ENCODE results near the gene FAM111B. TPM values are rescaled to one million over a fixed set of nuclear protein-coding genes. Genes with fewer than 3 reads are reported as not detected.

Gene FAM111B
- total and polyA plus RNA-seq, 7 experiments from 2014 or later, result 0.11 to 79.8 (median 0.42) TPM; not detected in 3

GRCh38 chr11:59141191-59141590 is 34.2 kb downstream of the FAM111B start:
- no peak for DNase-seq
- ATAC-seq, result no peak
- Histone ChIP-seq H3K4me1 (ENCODE audit: control insufficient read depth in 2 of 2, insufficient read depth in 2 of 2, low read length in 2 of 2) (peaks cover 19 to 24% of the 10 kb centered on the region in 2 donors), H3K27ac (ENCODE audit: low read depth, low read length) (no peak overlapping the region), H3K9me3 (ENCODE audit: control insufficient read depth in 2 of 3, low read length in 3 of 3) (no peaks in the 10 kb centered on the region), H3K36me3 (ENCODE audit: control insufficient read depth in 2 of 3, insufficient read depth in 3 of 3, low read length in 3 of 3) (peaks cover 0 to 12% (median 0%) of the 10 kb centered on the region in 3 experiments), H3K4me3 (ENCODE audit: low read length) (no peak overlapping the region), H3K27me3 (ENCODE audit: control insufficient read depth in 2 of 2, insufficient read depth in 2 of 2, low read length in 2 of 2) (no peaks in the 10 kb centered on the region)
- POLR2A ChIA-PET, result no interaction called here
- intact Hi-C loops (cut with micrococcal nuclease), result loop anchor here (5.0 to 10.0 kb wide), 6 partner anchors 614 to 1816 kb away; partner anchors contain the start of genes MRPL16 (in 1 of the 2), STX3 (in 1 of the 2), TIMM10 (in 1 of the 2) and TNKS1BP1 (in 1 of the 2)
- Mint-ChIP-seq H3K27ac (peak overlapping the region in 7 of 9 donors; percentile 13 to 99 (median 93)), H3K9me3 (no peaks in the 10 kb centered on the region), H3K4me1 (peaks cover 37 to 60% (median 49%) of the 10 kb centered on the region in 7 donors), H3K36me3 (peaks cover 0 to 20% (median 4%) of the 10 kb centered on the region in 5 donors), H3K4me3 (peak overlapping the region in 9 of 10 donors; percentile 16 to 100 (median 97)), H3K27me3 (no peaks in the 10 kb centered on the region)
- CTCF ChIA-PET, result interaction anchor here (1.6 to 3.6 kb wide), 3 partner anchors 17 to 83 kb away, joined by 5 to 25 read pairs (median 7); partner anchors contain the start of gene DTX4

- peaks cover 19 to 24% of the 10 kb centered on the region in 2 donors for H3K4me1 ChIP-seq (ENCODE audit: control insufficient read depth in 2 of 2, insufficient read depth in 2 of 2, low read length in 2 of 2)
- Mint-ChIP-seq H3K27me3 (no peaks in the 10 kb centered on the region), H3K36me3 (peaks cover 0 to 21% (median 4%) of the 10 kb centered on the region in 5 donors), H3K4me1 (peaks cover 42 to 62% (median 49%) of the 10 kb centered on the region in 7 donors), H3K9me3 (no peaks in the 10 kb centered on the region), H3K27ac (peak overlapping the region; percentile 93 to 99 (median 97)), H3K4me3 (peak overlapping the region; percentile 95 to 100 (median 98))
- H3K9me3 ChIP-seq (ENCODE audit: control insufficient read depth in 2 of 3, low read length in 3 of 3), result no peaks in the 10 kb centered on the region
- CTCF ChIA-PET, result interaction anchor here (3.1 to 3.6 kb wide), 2 partner anchors 16 to 30 kb away, joined by 7 to 25 read pairs; partner anchors contain the start of gene DTX4
- H3K4me3 ChIP-seq (ENCODE audit: low read length), result peak overlapping the region; percentile 97
- ATAC-seq (peak; percentile 1), DNase-seq (peak in 1 of 9 donors; percentile 1)
- POLR2A ChIA-PET, result interaction anchor here (0.8 to 1.4 kb wide), 4 partner anchors 9 to 566 kb away, joined by 3 to 8 read pairs (median 4); partner anchors contain the start of gene LPXN
- peak overlapping the region; percentile 81 for H3K27ac ChIP-seq (ENCODE audit: low read depth, low read length)
- H3K36me3 ChIP-seq (ENCODE audit: control insufficient read depth in 2 of 3, insufficient read depth in 3 of 3, low read length in 3 of 3), result peaks cover 0 to 12% (median 0%) of the 10 kb centered on the region in 3 experiments
- intact Hi-C loops (cut with micrococcal nuclease), result loop anchor here (1.0 to 10.0 kb wide), 16 partner anchors 16 to 1817 kb away; partner anchors contain the start of genes CLP1 (in 1 of the 2), MED19 (in 1 of the 2), MRPL16 (in 1 of the 2) and OSBP (in 1 of the 2)
- no peaks in the 10 kb centered on the region for H3K27me3 ChIP-seq (ENCODE audit: control insufficient read depth in 2 of 2, insufficient read depth in 2 of 2, low read length in 2 of 2)
Measured at GRCh38 chr11:59141673-59142460, 34.8 kb downstream of the FAM111B start.

- Histone ChIP-seq H3K4me3 (ENCODE audit: low read length) (peak within 1 kb of the TSS; percentile 97), H3K27me3 (ENCODE audit: control insufficient read depth in 2 of 2, insufficient read depth in 2 of 2, low read length in 2 of 2) (no peaks in the 10 kb centered on the region), H3K27ac (ENCODE audit: low read depth, low read length) (peak within 1 kb of the TSS; percentile 81), H3K36me3 (ENCODE audit: control insufficient read depth in 2 of 3, insufficient read depth in 3 of 3, low read length in 3 of 3) (peaks cover 0 to 8% (median 0%) of the 10 kb centered on the region in 3 experiments), H3K4me1 (ENCODE audit: control insufficient read depth in 2 of 2, insufficient read depth in 2 of 2, low read length in 2 of 2) (peaks cover 19 to 24% of the 10 kb centered on the region in 2 donors), H3K9me3 (ENCODE audit: control insufficient read depth in 2 of 3, low read length in 3 of 3) (no peaks in the 10 kb centered on the region)
- H3K4me3 Mint-ChIP-seq, result peak within 1 kb of the TSS; percentile 95 to 100 (median 98)
- no peaks in the 10 kb centered on the region for H3K27me3 Mint-ChIP-seq
- H3K9me3 Mint-ChIP-seq, result no peaks in the 10 kb centered on the region
- peaks cover 4 to 22% (median 5%) of the 10 kb centered on the region in 5 donors for H3K36me3 Mint-ChIP-seq
- ChIA-PET POLR2A (interaction anchor here (0.6 to 2.0 kb wide), 6 partner anchors 8 to 567 kb away, joined by 3 to 10 read pairs (median 4); partner anchors contain the start of gene LPXN), CTCF (interaction anchor here (3.1 to 3.6 kb wide), 2 partner anchors 16 to 29 kb away, joined by 7 to 25 read pairs; partner anchors contain the start of gene DTX4)
- H3K27ac Mint-ChIP-seq, result peak within 1 kb of the TSS; percentile 93 to 99 (median 97)
- intact Hi-C loops (cut with micrococcal nuclease), result loop anchor here (1.0 to 10.0 kb wide), 19 partner anchors 15 to 1818 kb away; partner anchors contain the start of genes CLP1 (in 1 of the 2), MED19 (in 1 of the 2), MRPL16 (in 1 of the 2) and OSBP (in 1 of the 2)
- ATAC-seq (peak; percentile 91), DNase-seq (peak; percentile 68 to 91 (median 89))
- peaks cover 42 to 70% (median 53%) of the 10 kb centered on the region in 7 donors for H3K4me1 Mint-ChIP-seq
Measured at GRCh38 chr11:59142530-59143507, 35.8 kb downstream of the FAM111B start, which contains the start of gene FAM111A. Gene FAM111A (plus strand): TSS chr11:59142856. CDS start chr11:59148873, 6,017 bp downstream.

- Mint-ChIP-seq H3K27me3 (no peaks in the 10 kb centered on the region), H3K4me3 (peak overlapping the region; percentile 95 to 100 (median 98)), H3K4me1 (peaks cover 46 to 76% (median 54%) of the 10 kb centered on the region in 7 donors), H3K9me3 (no peaks in the 10 kb centered on the region), H3K36me3 (peaks cover 0 to 20% (median 8%) of the 10 kb centered on the region in 5 donors), H3K27ac (peak overlapping the region; percentile 93 to 99 (median 97))
- Histone ChIP-seq H3K27ac (ENCODE audit: low read depth, low read length) (peak overlapping the region; percentile 81), H3K4me1 (ENCODE audit: control insufficient read depth in 2 of 2, insufficient read depth in 2 of 2, low read length in 2 of 2) (peaks cover 19 to 24% of the 10 kb centered on the region in 2 donors), H3K27me3 (ENCODE audit: control insufficient read depth in 2 of 2, insufficient read depth in 2 of 2, low read length in 2 of 2) (no peaks in the 10 kb centered on the region), H3K9me3 (ENCODE audit: control insufficient read depth in 2 of 3, low read length in 3 of 3) (no peaks in the 10 kb centered on the region), H3K36me3 (ENCODE audit: control insufficient read depth in 2 of 3, insufficient read depth in 3 of 3, low read length in 3 of 3) (peaks cover 0 to 9% (median 3%) of the 10 kb centered on the region in 3 experiments), H3K4me3 (ENCODE audit: low read length) (peak overlapping the region; percentile 97)
- intact Hi-C loops (cut with micrococcal nuclease), result loop anchor here (1.0 to 10.0 kb wide), 12 partner anchors 8 to 1819 kb away; partner anchors contain the start of genes FAM111B (in 1 of the 2), MRPL16 (in 1 of the 2), PATL1 (in 1 of the 2) and STX3 (in 1 of the 2)
- ChIA-PET POLR2A (interaction anchor here (1.0 to 2.0 kb wide), 5 partner anchors 8 to 472 kb away, joined by 3 to 10 read pairs (median 3); no protein-coding TSS in a partner anchor), CTCF (interaction anchor here (0.6 to 2.0 kb wide), 3 partner anchors 14 to 1611 kb away, joined by 3 to 15 read pairs (median 4); no protein-coding TSS in a partner anchor)
- DNase-seq, result no peak
- no peak for ATAC-seq
Measured at GRCh38 chr11:59144096-59144495, 37.1 kb downstream of the FAM111B start.

GRCh38 chr11:59144579-59145345 is 37.7 kb downstream of the FAM111B start:
- Mint-ChIP-seq H3K4me3 (peak overlapping the region; percentile 95 to 100 (median 98)), H3K9me3 (no peaks in the 10 kb centered on the region), H3K27me3 (no peaks in the 10 kb centered on the region), H3K36me3 (peaks cover 0 to 22% (median 12%) of the 10 kb centered on the region in 5 donors), H3K4me1 (peaks cover 46 to 78% (median 54%) of the 10 kb centered on the region in 7 donors), H3K27ac (peak overlapping the region; percentile 93 to 99 (median 97))
- Histone ChIP-seq H3K4me1 (ENCODE audit: control insufficient read depth in 2 of 2, insufficient read depth in 2 of 2, low read length in 2 of 2) (peaks cover 19 to 24% of the 10 kb centered on the region in 2 donors), H3K36me3 (ENCODE audit: control insufficient read depth in 2 of 3, insufficient read depth in 3 of 3, low read length in 3 of 3) (peaks cover 0 to 11% (median 4%) of the 10 kb centered on the region in 3 experiments), H3K9me3 (ENCODE audit: control insufficient read depth in 2 of 3, low read length in 3 of 3) (no peaks in the 10 kb centered on the region), H3K27ac (ENCODE audit: low read depth, low read length) (peak overlapping the region; percentile 81), H3K4me3 (ENCODE audit: low read length) (peak overlapping the region; percentile 97), H3K27me3 (ENCODE audit: control insufficient read depth in 2 of 2, insufficient read depth in 2 of 2, low read length in 2 of 2) (no peaks in the 10 kb centered on the region)
- peak; percentile 63 for ATAC-seq
- POLR2A ChIA-PET, result interaction anchor here (1.0 to 2.0 kb wide), 5 partner anchors 9 to 471 kb away, joined by 3 to 10 read pairs (median 3); no protein-coding TSS in a partner anchor
- peak; percentile 34 to 85 (median 78) for DNase-seq
- intact Hi-C loops (cut with micrococcal nuclease), result loop anchor here (1.0 to 10.0 kb wide), 12 partner anchors 8 to 1820 kb away; partner anchors contain the start of genes FAM111B (in 1 of the 2), MRPL16 (in 1 of the 2), PATL1 (in 1 of the 2) and STX3 (in 1 of the 2)
- CTCF ChIA-PET, result interaction anchor here (1.1 to 2.0 kb wide), 3 partner anchors 8 to 25 kb away, joined by 4 to 15 read pairs (median 4); no protein-coding TSS in a partner anchor

All from naive thymus-derived CD4-positive, alpha-beta T cell (primary cell).